Transverse colon (tissue), 4 donors: ENCODE results near the gene GRM1.

Experiments used
- POLR2A ChIP-seq: fragments of 450-650 bp; IDR thresholded peaks from one replicate; pipeline ENCODE4 v1.6.1; 2016; ENCODE audit warnings: antibody characterized with exemption, mild to moderate bottlenecking, moderate library complexity
- POLR2AphosphoS5 ChIP-seq, 3 donors: sonication (generic); formaldehyde crosslinking; IDR thresholded peaks; one replicate each; pipeline ENCODE4 v1.6.1; 2016; ENCODE audit warnings: antibody characterized with exemption in 3 of 3
- TF ChIP-seq, protein P1 (sequence below), 5 experiments: fragments of 200-600 bp in 3 of 5; fragments of 450-650 bp in 2 of 5; sonication (generic) in 3 of 5; IDR thresholded peaks; 1 replicate in 2 of 5; 2 replicates in 3 of 5; pipeline ENCODE4 v1.5.1; 2016 to 2017; ENCODE audit warnings: antibody characterized with exemption in 5 of 5, inconsistent platforms in 3 of 5, mild to moderate bottlenecking in 2 of 5, moderate library complexity in 1 of 5

DNA sequence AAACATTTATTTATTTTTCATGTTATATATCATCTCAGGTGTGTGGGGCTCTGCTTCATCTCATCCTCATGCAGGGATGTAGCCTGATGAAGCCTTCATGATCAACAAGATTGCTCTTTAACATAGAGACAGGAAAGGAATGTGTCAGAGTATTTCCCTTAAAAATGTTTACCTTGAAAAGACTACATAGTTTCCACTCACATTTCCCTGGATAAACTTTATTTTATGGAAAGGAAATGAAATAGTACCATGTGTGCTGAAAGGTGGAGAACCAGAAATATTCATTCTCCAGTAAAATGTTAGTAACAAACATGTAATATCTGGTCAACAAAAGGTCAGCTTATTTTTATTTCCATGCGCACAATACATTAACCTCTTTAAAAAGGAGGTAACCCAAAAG is 155.8 kb downstream of the GRM1 start:
- TF ChIP-seq, protein P1, sequence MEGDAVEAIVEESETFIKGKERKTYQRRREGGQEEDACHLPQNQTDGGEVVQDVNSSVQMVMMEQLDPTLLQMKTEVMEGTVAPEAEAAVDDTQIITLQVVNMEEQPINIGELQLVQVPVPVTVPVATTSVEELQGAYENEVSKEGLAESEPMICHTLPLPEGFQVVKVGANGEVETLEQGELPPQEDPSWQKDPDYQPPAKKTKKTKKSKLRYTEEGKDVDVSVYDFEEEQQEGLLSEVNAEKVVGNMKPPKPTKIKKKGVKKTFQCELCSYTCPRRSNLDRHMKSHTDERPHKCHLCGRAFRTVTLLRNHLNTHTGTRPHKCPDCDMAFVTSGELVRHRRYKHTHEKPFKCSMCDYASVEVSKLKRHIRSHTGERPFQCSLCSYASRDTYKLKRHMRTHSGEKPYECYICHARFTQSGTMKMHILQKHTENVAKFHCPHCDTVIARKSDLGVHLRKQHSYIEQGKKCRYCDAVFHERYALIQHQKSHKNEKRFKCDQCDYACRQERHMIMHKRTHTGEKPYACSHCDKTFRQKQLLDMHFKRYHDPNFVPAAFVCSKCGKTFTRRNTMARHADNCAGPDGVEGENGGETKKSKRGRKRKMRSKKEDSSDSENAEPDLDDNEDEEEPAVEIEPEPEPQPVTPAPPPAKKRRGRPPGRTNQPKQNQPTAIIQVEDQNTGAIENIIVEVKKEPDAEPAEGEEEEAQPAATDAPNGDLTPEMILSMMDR (IDR thresholded peaks at IDR 0.05) = no peak
- TF ChIP-seq POLR2A (no peak), POLR2AphosphoS5 (IDR thresholded peaks at IDR 0.05) (no peak)
